NCI-H2081 (cell line): ENCODE data around the gene CREB5.
"Not testable (repeated sequence)": the region's sequence is repeated elsewhere in the genome, so short reads cannot be mapped to it uniquely, and the experiment has no call there.

ENCODE experiments used
- DNase-seq, 2 experiments: peaks; one replicate each; lab custom pipeline; 2025; lab: John Stamatoyannopoulos, UW

Gene CREB5

DNA sequence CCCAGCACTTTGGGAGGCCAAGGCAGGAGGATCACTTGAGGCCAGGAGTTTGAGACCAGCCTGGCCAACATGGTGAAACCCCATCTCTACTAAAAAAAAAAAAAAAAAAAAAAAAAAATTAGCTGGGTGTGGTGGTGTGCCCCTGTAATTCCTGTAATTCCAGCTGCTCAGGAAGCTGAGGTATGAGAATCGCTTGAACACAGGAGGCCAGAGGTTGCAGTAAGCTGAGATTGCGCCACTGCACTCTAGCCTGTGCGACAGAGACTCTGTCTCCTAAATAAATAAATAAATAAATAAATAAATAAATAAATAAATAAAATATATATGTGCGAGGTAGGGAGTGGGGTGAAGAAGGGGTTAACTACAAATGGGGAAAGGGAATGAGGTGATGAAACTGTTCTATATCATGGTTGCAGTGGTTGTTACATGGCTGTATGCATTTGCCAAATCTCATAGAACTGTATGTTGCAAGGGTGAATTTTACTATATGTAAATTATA lies 199.1 kb downstream of the CREB5 start:
- DNase-seq, result not testable (repeated sequence)

DNA sequence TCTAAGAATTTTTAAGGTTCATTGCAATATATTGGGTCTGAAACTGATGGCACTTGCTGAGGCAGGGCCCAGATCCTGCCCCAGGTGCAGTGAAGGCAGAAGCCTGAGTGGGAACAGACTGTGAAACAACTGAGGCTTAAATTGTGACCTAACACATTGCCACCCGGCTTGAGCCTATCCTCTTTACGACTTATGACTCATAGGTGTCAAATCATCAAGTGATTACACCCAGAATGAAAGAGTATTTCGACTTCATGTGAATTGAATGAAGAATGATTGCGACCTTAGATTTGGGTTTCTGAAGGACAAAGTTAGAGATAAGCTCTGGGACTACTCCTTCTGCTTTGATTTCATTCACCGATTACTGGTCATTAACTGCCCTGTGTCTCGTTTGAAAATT lies 200.9 kb downstream of the CREB5 start:
- DNase-seq, result no peak

DNA sequence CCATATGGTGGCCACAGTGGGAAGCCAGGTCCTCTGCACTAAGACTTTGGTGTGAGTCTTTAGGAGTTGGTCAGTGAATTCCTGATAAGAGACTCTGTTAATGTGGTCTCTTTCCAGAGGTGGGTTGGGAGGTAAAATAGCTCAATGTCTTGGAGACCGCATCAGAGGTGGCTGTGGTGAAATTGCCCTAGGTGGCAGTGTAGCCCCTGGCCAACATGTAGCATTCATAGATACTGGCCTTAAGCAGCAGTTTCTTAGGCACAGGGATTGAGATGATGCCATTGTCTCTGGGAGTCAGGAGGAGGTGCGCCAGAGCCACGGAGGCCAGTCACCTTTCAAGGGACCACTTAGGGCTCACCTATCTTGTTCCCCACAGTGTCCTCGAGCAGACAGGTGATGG lies 202.8 kb downstream of the CREB5 start:
- DNase-seq, result peak in 1 of 2 experiments; percentile 15

DNA sequence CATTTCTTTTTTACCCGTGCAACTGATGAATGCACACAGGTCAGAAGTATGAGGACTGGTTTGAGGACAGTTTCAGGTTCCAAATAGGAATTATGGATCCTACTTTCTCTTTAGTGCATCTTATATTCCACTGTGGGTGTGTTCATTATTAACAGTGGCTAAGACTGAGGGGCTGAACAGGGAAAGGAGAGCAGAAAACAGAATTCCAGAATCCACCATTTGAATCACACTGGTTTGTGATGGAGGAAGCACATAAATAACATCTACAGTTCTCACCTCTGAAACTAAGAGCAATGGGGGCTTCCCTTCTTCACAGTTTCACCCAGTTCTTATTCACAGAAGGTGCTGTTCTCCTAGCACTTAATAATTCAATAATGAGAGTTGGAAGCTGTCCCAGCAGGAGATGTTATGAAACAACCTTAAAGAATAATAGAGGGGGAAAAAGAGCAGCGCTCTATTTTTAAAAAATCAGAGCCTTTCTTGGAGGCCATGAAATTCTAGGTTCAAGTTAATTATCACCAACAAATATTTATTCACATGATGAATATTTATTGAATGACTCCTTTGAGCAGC lies 205.1 kb downstream of the CREB5 start:
- DNase-seq, result no peak

DNA sequence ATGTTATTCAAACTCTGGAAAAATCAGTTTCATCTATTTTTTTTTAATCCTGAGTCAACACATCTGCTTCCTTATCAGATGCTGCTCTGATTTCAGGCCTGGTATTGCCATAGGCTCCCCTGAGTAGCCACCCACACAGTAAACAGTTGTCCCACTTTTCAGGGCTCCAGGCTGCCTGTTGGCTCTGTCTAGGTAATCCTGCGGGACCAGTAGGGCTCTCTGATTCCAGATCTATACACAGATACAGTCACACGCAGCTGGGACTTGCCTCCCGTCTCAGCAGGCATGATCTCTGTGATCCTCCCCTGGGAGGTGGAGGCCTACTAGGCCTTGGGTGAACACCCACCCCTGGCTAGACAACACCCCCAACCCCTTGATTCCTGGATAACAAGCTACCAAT lies 206.1 kb downstream of the CREB5 start:
- no peak for DNase-seq

DNA sequence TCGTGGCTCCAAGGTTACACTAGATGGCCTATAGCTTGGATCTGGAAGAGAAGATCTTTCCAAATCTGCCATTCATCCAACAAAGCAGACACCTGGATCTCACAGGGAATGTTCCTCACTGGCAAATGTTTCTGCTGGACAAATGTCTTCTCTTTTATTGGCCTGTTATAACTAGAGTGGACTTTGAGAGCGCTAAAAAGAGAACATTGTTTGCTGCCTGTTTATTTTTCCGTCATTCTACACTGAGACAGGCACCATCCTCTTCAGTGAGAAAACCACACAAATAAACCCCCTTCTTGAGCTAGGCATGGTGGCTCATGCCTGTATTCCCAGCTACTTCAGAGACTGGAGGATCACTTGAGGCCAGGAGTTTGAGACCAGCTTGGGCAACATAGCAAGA lies 206.9 kb downstream of the CREB5 start:
- DNase-seq, result no peak

DNA sequence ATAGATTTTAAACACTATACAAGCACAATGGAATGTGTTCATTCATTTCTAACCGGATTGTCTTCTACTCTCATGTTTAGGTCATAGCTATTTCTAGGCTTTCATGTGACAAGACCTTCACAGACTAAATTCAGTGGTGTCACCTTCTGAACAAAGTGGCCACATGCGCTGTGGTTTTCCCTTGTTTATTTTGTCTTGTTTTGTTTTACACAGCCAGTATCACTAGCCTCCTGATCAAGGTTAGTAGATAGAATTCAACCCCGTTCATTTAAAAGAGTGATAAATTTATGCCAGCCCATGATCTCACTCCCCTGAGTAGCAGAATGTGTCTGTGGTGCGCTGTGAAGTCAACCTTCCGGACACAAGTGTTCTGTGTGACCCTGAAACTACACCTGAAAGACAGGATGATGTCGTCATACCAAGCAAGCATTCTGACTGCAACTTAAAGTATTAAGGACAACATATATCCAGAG lies 209.1 kb downstream of the CREB5 start:
- DNase-seq, result no peak

DNA sequence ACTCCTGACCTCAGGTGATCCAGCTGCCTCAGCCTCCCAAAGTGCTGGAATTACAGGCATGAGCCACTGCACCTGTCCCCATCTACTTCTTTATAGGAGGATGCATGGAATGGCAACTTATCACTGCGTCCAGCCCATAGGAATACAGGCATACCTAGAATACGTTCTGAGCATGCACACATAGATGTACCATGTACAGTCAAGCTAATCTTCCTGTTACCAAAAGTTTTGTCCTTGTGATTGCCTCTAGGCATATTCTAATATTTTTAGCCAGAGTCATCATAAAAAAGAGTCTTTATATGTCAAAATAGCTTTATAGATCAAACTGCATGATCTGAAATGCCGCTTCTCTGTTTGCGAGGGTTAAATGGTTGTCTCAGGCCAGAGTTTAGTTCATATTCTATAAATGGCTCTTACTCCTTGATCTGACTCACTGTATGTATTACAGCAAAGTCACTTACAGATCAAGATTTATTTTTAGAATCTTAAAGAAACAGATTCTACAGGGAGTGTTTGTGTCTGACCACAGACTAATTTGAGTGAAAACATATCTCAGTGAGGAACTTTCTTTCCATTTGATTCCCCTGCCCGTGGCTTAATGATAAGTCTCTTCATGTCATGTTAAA lies 210.9 kb downstream of the CREB5 start:
- no peak for DNase-seq

DNA sequence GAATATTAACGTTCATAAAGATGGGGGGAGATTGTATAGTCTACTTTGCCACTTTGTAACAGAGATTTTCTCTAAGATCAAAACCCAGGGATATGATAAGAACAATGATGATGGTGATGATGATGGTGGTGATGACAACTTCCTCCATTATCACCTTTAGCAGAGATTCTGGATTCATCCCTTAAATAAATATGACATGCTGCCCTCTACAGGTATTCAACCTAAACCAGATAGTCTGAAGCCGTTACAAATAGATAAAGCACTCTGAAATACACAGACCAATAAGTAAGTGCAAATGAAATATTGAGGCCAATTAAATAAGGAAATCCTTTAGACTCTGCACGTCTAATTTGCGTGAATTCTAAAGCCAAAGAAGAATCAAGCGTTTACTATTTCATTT lies 211.5 kb downstream of the CREB5 start:
- DNase-seq, result peak in 1 of 2 experiments; percentile 6

DNA sequence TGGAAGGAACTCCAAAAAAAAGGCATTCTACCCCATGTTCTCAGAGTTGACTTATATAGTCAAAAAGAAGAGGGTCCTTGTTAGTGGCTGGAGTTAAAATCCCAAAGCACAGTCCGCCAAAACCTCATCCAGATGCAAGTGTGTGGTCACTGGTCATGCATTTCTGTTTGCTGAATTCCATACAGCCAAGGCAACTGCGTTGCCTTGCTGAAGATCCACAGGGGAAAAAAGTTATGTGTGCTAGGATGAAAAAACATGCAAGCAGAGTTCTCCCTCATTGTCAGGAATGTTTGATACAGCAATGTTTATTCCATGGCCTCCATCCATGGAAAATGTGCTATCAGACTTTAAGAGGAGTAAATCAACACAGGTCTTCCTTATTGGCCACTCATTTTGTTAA lies 213.1 kb downstream of the CREB5 start:
- no peak for DNase-seq

DNA sequence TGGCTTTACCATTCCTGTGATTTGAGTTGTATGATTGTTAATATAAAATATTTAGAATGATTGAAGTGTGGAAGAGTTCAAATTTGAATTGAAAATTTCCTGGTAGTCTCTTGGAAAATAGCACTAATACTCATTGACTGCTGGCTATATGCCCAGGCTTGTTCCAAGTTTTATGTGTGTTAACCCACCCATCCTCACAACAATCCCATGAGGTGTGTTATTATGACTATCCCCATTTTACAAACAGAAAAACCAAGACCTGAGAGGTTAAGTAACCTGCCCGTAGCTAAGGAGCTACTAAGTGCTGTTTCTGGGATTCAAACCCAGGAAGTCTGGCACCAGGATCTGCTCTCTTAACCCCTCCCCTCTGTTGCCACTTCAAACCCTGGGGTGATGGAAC lies 213.9 kb downstream of the CREB5 start:
- DNase-seq, result no peak

DNA sequence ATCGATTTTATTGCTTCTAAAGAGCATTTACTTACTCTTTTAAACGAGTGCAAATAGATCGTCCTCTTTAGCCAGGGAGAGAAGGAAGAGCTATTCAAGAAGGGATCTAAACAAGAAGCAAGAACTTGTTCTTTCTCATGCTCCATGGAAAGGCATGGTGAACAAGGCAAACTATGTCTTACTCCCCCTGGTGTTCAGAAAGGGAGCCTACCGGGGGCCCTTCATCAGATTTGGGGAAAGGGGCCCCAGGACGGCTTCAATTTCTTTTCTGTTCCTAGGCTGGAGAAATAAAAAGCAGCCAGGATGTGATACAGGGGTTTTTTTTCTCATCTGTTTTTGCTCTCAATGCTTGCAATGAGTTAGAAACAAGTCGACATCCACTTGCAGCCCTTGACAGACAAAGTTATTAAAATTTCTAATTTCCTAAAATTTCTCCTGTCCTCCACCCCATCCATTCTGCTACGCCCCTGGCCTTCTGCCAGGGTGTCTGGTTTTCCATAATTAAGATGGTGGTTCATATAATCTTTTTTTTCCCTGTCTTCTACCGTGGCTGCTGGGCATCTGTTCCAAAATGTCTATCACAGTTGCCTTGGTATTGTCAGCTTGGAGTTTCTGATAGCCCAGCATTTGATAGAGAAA lies 214.4 kb downstream of the CREB5 start:
- DNase-seq, result peak; percentile 24 to 37

DNA sequence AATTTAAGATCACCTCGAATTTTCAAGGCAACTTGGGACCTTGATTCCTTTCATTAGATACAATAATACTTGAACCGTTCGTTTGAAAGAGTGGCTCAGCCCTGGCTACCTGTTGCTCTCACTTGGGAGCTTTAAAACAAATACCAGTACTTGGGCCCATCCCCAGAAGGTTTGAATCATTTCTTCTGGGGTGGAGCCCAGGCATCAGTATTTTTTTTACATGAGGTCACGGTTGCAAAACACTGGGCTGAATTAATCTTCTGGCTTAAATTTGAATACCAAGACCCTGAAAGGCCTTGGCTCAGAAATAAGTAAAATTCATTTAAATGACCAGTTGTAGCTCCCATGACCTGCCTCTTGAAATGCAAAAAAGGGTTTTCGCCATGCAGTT lies 214.9 kb downstream of the CREB5 start:
- no peak for DNase-seq

DNA sequence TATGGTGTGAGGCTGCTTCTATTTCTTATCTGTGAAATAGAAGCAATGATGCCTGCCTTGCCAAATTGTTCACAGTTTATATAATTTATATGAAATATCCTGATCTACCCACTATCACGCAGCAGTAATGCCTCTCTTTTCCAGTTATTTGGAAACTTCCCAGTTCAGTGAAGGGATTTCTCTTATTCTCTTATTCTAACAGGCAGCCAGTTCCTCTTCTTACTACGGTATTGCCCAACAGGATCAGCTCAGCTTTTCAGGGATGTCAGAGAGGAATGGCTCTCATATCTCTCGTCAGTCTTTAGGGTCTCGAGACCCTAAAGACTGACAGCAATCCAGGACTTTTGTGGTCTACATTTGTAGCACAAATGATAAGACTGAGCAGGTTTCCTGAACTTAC lies 215.6 kb downstream of the CREB5 start:
- DNase-seq, result no peak

DNA sequence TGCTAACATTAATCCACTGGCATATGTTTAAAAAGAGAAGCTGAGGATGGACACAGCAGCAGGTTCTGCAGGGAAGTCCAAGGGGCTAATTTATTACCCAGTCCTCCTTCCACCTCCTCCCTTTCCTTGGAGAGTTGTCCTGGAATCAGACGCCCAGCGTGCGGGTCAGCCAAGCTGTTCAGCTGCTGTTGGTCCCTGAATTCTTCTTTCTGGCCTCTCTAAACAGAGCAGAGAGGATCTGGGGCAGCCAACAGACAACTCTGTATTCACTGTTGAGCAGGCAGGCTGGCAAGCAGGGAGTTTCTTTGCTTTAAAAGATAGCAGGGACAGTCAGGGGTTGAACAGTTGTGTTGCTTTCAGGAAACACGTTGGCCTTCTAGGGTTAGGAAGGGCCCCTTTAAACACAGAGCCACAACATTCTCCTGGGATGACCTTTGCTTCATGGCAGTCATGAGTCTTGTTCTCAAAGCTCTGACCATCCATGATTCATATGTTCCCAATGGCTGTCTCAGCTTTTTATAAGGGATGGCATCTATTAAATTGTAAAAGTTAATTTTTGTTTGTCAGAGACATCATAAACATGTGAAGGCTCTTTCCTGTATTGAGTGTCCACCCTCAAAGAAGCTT lies 217.0 kb downstream of the CREB5 start:
- DNase-seq, result no peak

DNA sequence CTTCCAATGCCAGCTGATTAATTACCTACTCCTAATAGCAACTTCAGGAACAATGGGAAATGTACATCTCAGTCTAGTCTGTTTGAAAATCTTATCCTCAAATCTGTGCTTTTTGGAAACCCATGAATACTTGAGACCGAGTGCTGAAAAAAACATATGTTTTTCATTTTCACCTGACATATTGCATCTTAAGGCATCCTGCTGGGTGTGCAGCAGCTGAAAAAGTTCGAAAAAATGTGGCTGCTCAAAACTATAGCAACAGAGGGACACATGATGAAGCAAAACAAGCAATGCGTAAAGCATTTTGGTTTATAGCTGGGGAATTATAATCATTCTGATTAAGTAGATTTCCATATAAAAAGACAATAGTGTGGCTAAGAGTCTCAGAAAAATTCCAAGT lies 218.0 kb downstream of the CREB5 start:
- DNase-seq, result no peak

DNA sequence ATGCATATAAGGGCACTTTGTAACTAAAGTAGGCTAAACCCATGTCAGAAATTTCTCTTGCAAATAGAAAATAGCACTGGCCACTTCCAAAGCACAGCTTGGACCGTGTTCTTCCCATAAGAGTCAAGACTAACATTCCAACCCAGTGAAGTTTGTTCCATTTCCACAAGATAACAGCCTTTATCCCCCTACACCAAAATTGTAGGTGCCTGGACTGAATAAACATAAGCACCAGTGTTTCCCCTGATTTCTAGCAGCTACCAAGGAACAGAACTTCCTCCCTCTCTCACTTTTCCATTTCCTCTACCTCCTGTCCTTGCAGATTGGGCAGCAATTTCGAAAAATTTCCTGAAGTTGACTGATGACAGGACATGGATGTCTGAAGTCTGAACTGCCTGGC lies 219.7 kb downstream of the CREB5 start:
- no peak for DNase-seq

DNA sequence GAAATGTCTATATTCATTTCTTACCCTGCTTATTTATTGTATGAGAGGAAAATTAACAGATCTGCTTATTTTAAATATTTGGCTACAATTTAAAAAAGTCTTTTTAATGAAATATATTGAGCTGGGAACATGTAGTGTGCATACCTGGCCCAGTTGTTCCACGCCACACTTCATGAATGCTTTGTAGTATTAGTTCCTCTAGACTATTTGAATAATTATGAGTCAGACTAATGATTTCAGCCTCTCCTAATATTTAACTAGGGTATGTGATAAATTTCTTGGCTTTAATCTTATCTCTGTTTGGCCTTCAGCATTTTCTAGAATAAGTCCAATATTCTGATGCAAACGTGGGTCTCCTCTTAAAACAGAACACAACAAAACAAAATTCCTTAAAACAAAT lies 226.6 kb downstream of the CREB5 start:
- DNase-seq, result no peak

DNA sequence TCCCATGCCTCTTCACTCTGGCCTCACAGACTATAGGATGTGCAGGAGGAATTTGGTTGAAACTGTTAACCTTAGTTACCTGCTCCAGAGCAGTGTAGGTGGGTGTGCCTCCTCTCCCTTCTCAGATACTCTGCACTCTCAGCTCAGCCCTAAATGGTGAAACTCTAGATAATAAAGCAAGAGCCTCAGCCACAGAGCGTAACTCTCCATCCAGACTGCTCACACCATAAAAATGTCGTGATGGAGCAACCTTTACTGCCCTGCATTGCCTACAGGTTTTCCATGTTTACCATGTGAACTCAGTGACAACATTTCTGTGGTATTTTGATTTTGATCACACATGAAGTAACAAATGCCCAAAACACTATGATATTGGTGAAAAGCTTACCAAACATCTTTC lies 227.7 kb downstream of the CREB5 start:
- DNase-seq, result no peak

DNA sequence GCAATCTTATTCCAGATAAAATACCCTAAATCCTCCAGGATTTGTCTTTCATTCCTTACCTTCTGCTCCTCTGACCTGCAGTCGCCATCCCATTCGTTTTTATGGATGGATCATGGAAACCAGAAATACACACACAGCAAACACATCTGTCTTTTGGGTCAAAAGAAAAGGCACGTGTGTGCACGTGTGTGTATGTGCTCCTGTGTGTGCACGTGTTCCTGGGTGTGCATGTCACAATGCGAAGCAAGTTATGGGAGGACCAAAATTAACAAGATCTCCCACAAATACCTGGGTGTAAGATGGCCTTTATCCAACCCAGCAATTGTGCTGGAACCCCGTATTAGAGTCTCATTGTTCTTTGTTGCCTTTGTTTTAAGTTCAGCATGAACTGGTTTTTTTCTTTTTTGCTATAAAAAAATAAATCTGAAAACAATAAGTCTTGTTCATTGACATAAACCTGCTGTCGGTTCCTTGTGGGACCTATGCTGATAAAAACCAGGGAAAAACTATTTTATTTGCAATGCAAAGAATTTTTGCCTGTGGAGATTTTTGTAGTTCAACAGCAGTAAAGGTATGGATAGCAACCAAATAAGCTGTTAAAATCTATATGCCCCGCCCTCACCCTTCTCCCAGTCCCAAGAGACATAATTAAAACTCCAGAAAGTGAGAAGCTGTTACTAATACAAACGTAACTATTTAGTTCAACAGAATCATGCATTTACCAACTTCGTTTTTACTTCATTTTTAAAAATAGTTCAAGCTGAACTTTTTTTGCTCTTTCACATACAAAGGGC lies 229.6 kb downstream of the CREB5 start:
- no peak for DNase-seq

DNA sequence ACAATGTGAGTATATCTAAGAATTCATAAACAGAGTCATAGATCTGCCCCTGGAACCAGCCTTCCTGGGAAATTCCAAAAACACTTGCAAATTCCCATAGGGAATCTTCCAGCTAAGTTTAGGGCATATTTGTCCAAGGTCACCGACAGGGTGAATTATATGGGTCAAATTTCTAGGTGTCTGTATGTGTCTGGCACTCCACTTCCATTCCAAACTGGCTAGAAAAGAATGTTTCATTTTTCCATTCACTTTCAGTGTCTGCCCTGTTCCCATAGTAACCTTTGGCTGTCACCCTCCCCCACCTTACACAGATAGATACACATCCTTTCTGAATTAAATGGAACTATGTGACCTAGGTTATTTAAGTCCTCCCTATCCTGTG lies 230.9 kb downstream of the CREB5 start:
- DNase-seq, result no peak
